HG03558 (cell line): ENCODE data around the gene RAD21L1.

Experiments
- ATAC-seq: cut with Tn5 transposase; IDR thresholded peaks from one replicate; pipeline ENCODE4 v1.9.1; 2021; ENCODE audit warnings: moderate number of reproducible peaks; ENCODE audit not compliant: unreplicated experiment; ENCODE audit errors: extremely low read depth

RAD21L1 gene

DNA sequence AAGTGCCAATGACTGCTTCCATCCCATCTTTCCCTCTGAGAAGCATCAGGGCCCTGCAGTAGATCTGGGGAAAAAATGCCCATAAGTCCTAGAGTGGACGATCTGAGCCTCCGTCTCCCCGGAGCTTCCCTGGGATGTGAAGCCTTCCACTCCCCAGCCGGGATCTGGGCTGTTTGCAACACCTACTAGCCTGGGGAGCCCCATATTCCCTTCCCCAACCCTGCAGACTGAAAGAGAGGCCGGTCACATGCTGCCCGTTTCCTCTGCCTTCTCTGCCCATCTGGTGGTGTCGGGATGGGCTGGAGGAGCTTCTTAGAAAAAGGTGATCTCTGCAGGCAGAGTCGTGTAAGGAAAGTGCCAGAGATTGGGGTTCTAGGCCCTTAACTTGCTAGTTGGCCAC, 41.3 kb downstream of the RAD21L1 start:
- ATAC-seq: no peak

DNA sequence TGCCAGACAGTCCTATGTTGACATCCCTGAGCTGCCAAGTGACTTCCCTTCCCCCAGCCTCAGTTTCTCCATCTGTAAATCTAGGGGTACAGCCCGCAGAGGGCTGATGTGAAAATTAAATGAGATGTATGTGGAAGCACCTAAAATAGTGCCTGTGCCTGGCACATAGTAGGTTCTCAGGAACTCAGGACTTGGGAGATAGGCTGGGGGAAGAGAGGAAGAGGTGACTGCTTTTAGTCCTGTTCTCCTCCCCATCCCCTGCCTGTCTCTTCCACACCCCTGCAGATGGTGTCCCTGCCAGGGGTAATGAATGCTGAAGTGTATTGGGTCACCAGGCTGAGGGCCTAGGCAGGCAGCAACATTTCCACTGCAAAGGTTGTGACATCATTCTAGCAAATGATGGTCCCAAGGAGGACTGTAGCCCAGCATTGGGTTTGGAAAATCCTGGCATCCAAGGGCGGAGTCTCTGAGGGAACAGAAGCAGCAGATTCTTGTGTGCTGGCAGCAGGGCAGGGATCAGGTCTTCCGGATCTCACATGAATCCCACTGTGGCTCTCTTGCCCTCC, 42.0 kb downstream of the RAD21L1 start:
- ATAC-seq: no peak

DNA sequence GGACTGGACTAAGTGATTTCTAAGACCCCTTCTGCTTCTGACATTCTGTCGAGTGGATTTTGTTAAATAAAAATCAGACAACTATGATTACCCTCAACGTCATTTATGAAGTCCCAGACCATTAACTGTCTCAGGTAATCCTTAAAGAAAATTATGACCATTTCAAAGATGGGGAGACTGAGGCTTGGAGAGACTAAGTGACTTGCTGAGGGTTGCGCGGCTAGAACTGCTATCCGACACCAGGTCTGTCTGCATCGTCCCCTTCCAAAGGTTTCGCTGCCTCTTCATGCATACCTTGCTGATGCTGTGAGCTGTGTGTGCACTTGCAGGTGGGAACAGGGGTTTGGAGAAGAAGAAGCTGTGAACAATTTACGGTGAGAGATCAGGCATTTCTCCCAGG, 43.4 kb downstream of the RAD21L1 start:
- ATAC-seq: no peak

DNA sequence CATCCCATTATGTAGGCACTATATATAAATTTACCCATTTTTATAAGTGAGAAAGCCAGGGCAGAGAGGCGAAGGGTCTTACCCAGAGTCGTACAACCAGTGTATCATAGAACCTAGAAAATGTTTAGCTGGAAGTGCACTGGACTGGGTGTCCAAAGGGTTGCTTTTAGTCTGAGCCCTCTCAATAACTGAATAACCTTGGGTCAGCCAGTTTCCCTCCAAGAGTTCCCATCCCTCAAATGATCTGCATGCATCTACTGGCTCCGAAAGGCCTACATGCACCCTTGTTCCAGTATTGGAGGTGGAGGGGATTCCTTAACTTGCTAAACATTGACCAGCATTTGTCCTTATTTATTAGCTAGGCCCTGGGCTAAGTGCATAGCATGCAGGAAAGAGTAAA, 44.0 kb downstream of the RAD21L1 start:
- ATAC-seq: no peak

DNA sequence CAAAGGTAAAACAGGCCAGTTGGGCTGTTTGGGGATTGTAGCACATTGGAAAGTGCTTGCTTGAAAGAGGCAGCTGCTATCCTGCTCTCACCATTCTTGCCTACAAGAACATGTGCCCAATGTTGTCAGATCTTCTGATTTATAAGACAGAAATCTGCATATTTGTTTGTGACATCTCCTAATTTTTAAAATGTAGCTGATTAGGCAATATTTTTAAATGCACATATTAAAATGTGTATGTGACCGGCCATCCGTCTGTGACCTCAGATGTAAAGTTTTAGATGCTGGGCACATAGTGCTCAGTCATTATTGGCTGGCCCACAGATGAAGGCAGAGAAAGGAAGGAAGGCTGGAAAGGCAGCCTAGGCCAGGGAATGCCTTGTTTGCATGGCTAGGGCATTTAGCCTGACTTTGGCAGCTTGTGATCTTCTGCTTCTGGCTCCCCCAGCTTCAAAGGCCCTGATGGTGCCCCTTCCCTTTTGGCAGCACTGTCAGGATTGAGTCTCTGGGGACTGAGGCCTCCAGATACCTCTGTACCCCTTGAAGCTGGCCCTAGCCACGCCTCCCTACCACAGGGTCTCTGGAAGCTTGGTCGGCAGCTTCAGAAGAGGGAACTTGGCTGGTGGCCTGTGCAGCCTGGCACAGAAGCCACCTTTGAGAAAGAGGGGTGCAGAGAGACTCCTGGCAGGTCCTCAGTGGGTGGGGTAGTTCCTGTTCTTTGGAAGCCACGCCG, 46.7 kb downstream of the RAD21L1 start:
- no peak for ATAC-seq

DNA sequence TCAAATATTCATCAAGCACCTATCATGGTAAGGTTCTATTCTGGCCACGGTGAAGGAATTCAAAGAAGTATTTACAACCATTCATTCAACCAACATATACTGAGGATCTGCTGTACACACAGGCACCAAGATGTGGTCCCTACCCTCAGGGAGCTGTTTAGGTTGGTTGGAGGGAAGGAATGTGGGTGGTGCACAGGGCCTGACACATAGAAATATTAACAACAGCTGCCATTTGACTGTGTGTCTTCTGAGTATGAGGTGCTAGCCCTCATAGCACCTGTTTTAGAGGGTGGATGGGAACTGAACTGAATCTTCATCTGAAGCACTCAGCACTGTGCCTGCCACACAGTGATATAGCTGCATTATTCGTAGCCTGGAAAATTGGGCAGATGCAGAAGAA, 47.5 kb downstream of the RAD21L1 start:
- no peak for ATAC-seq

DNA sequence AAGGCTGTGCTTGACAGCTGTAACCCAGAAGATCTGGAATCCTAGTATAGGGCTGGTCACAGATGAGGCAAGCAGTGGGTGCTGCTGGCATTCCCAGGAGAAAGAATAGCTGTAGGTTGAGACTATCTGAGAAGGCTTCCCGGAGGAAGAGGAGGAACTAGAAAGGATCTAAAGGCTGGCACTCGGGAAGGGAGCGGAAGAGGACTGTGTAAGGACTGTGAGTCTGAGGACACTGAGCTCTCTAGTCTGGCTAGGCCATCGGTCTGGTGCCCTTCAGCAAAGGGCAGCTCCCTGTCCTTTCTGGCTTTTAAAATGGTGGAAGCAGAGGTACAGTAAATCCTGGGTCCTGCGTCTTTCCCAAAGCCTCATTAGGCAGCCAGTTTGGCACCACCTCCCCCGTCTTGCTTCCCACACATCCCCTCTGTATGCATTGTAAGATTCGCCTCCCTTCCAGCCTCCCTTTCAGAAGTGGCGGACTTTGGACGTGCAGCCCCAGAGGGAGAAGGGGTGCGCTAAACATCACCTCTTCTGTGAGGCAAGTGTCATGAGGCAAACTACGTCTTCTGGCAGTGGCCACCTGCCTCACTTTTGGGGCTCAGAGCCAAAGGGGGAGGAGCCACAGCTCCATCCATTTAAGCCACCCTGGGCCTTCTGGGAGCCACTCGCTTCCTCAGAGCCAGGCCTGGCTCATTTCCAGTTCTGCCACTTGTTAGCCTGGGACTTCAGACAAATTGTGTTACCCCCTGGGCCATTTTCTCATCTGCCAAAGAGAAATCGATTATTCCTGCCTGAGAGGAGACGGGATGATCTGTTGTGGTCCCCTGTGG, 48.9 kb downstream of the RAD21L1 start:
- no peak for ATAC-seq

DNA sequence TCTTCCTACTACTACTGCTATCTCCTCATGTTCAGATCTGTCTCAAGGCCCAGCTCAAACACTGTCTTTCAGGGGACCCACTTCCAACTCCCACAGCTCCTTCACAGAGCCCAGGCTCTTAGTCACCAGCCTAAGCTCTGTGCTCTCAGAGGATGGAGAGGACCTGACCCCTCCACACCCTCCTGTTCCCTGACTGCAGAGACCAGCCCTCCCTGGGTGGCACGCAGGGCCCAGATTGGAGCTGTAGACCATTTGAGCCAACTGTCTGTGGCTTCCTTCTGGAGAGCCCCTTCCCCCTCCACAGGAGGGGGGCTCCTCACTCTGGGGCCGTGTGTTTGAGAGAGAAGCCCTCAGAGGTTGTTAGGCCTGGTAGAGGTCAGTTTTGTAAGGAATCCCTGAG, 50.1 kb downstream of the RAD21L1 start:
- ATAC-seq: no peak

DNA sequence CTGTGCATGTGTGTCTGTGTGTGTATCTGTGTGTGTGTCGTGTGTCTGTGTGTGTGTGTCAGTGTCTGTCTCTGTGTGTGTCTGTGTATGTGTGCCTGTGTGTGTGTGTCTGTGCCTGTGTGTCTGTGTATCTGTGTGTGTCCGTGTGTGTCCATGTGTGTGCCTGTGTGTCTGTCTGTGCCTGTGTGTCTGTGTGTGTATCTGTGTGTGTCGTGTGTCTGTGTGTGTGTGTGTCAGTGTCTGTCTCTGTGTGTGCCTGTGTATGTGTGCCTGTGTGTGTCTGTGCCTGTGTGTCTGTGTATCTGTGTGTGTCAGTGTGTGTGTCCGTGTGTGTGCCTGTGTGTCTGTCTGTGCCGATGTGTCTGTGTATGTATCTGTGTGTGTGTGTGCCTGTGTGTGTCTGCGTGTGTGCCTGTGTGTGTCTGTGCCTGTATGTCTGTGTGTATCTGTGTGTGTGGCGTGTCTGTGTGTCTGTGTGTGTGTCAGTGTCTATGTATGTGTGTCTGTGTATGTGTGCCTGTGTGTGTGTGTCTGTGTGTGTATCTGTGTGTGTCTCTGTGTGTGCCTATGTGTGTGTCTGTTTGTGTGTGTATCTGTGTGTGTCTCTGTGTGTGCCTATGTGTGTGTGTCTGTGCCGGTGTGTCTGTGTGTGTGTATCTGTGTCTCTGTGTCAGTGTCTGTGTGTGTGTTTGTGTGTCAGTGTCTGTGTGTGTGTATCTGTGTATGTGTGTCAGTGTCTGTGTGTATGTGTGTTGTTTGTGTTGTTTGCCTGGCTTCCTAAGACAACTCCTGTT, 51.9 kb downstream of the RAD21L1 start:
- ATAC-seq: no peak

DNA sequence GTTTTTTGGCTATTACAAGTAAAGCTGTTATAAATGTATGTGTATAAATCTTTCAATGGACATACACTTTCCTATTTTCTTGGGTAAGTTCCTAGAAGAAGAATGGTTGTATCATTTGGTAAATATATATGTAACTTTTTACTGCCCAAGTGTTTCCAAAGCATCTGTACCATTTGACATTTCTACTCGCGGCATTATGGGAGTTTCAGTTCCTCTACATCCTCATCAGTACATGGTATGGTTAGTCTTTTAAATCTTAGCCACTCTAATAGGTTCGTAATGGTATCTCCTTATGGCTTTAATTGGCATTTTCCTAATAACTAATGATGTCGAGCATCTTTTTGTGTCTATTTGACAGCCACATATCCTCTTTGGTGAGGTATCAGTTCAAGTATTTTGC, 53.1 kb downstream of the RAD21L1 start:
- no peak for ATAC-seq

DNA sequence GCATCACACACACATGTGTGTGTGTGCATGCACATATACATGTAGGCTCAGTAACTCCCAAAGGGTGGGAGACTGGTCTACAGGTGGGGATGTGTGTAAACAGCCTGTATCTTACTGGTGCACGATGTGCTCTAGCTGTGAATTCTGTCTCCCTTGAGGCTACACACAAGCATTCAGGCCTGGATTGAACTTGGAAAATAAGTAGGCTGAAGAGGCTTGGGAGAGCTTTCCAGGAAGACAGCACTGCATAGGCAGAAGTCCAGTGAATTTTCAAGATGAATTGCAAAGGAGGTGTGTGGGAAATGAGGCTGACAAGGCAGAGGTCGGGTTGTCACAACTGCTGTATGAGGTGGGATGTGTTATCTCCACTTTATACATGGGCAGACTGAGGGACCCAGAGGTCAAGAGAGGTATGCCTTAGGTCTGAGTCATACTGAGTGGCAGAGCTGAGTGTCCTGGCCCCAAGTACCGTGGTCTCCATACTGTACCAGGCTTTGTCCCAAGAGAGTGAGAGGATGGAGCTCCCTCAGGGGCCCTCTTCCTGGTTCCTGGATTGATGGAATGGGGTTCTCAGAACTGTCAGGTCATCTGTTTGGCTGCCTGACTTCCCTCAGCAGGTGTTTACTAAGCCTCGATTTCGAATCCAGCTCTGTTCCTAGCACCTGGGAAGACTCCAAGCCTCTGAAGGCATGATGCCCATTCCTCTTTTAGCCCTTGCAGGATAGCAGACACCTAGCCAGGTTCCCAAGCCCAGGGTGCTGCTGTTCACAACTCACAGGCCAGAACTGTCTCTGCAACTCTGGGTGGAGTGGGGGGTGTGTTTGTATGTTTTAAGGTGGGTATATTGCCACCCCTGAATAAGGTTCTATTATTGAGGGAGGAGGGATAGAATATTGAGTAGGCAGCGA, 54.6 kb downstream of the RAD21L1 start:
- ATAC-seq: no peak

DNA sequence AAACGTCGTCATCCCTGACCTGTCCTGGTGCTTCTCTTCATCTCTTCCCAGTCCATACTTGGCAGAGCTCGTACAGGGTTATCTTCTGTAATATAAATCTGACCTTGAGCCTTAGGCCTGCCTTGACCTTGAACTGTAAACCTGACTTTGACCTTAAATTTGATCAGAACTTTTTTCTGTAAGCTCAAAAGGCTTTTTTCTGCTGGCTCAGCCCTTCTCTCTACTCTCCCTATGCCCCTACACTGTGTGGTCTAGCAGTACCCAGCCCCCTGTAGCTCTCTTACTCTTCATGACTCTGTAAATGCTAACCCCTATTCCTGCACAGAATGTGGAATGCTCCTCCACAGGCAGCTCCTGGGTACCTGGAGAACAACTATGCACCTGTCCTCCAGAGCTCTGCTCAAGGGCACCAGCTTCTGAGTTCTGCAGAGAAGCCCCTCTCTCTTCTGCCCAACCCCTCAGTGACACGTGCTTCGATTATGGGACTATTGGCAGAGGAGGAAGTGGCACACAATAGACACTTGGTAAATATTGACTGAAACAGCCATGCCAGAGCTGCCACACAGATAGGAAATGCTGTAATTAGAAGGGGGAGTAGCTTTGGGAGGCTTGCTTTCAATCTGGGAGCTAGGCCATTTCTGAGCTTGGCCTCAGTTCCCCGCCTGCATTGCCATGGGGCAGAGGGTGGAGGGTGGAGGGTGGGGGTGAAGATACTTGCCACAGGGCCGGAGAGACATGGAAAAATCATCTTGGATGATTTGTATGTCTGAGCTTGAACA, 55.6 kb downstream of the RAD21L1 start:
- no peak for ATAC-seq

DNA sequence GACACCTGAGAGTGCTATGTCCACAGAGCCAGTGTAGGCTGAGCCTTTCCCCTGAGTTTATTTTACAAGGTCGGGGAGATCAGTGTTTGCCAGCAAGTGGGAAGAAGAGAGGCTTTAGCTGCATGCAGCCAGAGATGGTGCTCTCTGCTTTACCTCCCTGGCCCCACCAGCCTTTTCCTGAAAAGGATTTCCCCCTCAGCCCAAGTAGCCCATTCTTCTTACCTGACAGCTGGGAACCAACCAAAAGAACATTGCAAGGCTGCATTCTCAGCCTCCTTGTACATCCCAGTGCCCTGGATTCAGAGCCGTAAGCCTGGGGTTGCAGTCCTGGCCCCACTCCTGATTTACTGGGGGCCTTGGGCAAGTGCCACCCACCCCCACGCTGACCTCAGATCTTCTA, 57.1 kb downstream of the RAD21L1 start:
- ATAC-seq: no peak

DNA sequence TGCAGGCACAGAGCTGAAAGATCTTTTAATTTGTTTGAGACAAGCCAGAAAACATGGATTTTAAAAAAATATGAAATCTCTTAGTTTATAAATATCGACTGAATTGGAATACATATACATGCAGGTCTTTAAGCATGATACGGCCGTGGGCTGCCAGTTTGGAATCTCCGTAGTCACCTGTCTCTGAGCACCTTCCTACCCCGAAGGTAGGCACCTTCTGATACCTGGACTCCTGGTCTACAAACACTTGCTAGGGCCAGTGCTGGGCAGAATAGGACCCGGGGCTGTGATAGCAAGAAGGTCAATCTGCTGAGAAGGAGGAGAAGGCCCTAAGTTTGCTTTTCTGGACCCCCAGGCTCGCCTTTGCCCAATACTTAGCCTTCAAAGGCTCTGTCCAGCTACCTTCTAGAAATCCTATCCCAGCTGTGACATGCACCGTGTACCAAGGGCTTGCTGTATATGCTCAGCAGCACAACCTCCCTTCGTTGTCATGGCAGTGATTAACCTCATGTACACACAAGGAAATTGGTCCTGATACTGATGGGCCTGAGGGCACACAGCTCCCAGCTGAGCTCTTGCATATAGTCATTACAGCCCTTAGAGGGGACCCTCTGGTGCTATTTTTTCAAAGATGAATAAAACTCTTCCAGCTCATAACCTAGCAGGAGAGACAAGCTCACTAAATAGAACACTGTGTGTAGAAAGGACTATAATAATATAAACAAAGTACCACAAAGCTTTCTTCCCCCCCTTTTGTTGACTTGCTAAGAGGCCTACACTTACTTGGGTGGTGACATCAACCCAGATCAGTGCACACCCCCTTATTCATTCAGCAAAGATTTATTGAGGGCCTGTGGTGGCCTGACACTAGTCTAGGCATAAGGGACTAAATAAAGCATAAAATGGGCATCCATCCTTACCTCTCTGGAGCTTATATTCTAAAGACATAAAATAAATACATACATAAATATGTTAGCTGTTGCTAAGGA, 58.0 kb downstream of the RAD21L1 start:
- no peak for ATAC-seq

DNA sequence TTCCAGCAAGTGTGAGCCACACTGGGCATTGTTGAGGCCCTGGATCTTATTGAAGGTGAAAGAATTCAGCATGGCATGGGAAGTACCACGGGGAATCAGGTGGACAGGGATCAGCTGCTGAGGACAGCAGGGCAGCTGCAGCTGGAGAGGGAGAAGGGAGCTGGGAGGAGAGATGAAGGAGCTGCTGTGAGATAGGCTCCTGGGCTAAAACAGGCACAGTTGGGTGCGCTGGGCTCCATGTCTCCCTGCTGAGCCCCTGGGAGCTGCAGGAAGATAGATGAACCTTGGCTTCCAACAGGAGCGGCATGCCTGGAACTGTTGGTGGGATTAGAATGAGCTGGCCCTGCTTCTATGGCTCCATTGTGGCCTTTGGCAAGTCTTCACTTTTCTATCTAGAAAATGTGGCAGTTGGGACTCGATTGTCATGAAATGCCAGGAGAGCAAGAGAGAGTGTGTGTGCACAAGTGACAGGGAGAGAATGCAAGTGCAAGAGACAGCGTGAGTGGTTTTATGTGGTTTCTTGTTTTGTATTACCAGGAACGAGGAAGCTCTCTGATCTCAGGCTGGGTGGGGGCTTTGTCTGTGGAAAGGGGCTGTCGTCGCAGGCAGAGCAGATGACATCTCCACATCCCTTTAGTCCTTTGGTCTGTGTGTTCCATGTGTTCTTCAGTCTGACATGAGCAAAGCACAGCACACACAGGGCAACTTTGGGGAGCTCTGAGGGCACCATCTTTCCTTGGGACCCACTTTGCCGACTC, 60.6 kb downstream of the RAD21L1 start:
- no peak for ATAC-seq

DNA sequence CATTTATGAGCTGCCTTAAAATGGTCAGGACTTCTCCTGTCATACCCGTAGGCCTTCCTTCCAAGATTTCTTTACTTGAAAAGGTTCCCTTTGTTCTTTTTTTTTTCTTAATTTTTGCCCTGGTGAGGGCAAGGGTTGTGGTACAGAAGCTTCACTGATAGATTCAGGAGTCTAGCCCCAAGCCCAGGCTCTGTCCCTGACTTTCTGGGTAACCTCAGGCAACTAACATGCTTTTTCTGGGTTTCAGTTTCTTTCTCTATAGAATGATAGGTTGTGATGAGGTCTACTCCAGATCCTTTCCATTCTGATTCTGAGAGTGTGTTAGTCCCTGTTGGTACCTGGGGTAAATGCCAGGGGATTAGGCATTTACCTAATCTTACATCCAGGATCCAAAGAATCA, 61.5 kb downstream of the RAD21L1 start:
- no peak for ATAC-seq
